GM19240 (cell line): Measurements from ENCODE around the gene RBBP5.
A peak's percentile ranks its signal among the peaks of the same experiment; 100 is the strongest.
"Not testable (repeated sequence)": the region's sequence is repeated elsewhere in the genome, so short reads cannot be mapped to it uniquely, and the experiment has no call there.

Experiments
- DNase-seq: peaks from one replicate; pipeline ENCODE4 v3.0.0; 2011; ENCODE audit warnings: low spot score; ENCODE audit not compliant: insufficient read length

RBBP5 gene, protein sequence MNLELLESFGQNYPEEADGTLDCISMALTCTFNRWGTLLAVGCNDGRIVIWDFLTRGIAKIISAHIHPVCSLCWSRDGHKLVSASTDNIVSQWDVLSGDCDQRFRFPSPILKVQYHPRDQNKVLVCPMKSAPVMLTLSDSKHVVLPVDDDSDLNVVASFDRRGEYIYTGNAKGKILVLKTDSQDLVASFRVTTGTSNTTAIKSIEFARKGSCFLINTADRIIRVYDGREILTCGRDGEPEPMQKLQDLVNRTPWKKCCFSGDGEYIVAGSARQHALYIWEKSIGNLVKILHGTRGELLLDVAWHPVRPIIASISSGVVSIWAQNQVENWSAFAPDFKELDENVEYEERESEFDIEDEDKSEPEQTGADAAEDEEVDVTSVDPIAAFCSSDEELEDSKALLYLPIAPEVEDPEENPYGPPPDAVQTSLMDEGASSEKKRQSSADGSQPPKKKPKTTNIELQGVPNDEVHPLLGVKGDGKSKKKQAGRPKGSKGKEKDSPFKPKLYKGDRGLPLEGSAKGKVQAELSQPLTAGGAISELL

DNA sequence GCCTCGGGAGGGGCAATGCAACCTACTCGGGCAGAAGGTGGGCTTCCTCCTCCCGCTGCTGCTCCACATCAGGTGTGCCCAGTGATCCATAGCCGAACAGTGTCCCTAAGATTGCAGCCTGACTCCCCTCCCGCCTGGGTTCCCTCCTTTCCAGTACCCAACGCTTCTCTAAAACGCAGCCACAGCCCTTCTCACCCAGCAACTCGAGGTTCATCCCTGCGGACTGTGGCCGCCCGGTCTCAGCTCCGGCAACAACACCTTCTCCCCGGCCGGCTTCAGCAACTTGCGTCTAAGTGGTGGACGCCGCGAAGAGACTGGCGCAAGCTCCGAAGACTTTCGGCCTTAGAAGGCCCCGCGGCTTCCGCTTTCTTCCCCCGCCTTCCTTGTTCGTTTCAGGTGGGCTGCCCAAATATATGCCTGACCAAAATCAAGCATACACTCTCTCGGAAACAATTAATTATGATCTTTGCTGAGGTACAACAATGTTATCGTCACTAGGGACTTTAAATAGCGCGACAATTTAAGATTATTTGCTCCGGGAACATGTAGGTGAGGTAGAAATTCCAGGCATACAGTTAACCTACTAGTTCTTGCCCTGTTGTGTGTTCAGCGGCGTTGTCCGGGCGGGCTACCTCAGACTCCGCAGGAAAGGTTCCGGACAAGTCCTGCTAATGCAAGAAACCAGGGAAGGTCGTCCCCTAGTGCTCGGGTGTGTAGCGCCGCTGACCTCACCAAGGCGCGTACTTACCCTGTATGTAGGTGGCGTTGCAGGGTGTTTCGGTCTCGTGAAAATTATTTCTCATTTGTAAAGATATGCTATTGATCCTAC lies at the start of gene RBBP5:
TSS of gene RBBP5 (minus strand) at position 319 of the 829 bp plus-strand sequence. CDS start at position 214, 105 bp downstream.
- DNase-seq, result peak; percentile 83

DNA sequence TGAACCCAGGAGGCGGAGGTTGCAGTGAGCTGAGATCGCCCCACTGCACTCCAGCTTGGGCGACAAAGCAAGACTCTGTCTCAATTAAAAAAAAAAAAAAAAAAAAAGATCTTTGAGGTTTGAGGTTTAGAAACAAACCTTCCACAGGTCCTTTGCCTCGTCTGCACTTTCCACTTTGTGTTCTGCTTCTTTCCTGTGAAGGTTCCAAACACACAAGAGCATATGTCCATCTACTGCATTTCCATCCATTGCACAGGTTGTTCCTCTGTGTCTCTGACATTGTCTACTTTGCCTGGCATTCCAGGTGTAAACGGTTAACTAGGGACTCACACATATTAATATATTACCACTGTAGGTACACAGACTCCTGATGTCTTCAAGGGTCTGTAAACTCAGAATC lies 49.6 kb upstream of the RBBP5 start:
- no peak for DNase-seq

DNA sequence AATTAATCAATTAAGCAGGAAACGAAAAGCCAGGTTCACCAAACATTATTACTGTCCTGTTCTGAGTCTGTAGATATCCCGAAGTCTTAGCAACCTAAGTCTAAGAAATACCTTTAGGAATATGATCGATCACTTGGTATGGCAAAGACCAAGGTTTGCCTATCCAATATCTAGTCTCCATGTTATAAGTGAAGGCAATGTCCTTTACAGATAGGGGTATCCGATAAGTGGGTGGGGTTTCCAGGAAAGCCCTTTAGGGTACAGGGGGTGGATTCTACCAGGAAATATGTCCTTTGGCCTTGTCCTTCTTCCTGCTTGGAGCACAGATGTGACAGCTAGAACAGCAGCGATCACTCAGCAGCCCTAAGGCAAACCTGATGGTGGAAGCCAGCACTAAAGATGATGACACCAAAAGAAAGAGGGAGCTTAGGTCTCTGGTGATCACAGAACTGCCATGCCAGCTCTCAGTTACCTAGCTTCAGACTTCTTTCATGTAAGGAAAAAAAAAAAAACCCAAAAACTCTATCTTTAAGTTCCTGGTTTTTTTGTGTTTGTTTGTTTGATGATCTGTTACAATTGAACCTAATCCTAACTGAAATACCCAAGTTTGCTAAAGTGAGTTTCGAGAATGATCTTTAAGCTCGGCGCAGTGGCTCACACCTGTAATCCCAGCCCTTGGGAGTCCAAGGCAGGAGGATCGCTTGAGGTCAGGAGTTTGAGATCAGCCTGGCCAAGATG lies 48.9 kb upstream of the RBBP5 start:
- DNase-seq, result no peak

DNA sequence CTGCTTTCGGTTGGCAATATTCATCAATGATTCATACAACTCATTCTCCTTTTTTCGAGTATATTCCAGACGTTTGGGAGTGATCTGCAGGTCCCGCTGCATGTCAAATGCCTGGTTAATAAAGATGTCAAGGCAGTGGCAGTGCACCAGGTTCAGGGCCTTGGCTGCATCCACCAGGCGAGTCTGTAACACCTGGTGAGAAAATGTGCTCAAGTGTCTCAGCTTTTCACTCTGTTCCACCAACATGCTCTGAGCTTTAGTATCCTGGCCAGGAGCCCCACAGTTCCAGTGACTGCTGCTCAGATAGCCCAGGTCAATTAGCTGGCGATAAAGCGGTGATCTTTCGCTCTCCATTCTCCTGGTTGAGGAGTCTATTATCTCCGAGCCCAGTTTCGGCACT lies 47.5 kb upstream of the RBBP5 start:
- no peak for DNase-seq

DNA sequence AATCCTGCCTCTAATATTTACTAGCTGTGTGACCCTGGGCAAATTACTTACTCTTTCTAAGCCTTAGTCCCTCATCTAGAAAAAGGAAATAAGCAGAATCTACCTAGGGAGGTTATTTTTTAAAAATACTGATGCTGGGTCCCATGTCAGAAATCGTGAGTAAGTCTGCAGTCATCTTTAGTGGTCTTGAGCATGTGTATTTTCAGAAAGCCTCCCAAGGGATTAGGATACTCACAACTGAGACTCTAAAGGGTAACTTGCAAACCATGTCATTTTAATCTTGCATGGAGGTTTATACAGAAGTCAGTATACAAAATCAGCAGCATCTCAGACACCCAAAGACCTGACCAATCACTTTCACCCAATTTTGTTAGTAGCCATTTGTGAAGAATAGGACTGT lies 46.5 kb upstream of the RBBP5 start:
- DNase-seq, result no peak

DNA sequence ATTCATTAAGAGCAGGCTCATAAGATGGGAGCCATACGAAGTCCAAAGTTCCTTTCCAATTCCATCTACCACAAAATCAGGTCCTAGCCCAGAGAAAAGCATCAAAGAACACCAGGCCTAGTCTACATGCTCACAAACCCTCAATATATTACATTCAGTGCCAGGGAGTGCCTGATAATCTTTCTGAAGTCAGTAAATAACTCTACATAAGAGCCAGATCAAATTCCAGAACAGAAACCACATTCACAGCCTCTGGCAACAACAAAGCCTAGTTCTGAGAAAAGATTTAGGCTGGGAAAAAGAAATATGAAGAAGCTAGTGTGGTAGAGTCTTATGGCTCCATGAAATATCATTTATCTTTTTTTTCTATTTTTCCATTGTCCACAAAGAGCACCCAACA lies 40.5 kb upstream of the RBBP5 start:
- no peak for DNase-seq

DNA sequence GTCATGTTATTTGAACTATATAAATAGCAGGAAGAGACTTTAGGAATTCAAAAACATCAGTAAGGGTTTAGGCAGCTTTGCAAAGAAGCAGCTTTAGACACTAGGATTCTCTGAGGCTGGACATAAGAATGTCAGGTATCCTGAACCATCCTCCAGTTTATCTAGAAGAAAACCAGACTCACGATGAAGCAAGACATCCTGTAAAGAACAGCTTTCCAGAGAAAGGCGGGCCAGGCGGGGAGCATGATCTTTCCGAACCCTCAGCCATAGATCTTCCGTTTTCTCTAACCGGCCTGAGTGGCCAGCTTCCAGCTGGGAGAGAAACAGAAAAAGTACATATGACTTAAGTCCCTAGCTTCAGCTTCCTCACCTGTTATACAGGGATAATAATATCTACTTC lies 39.3 kb upstream of the RBBP5 start:
- DNase-seq, result no peak

DNA sequence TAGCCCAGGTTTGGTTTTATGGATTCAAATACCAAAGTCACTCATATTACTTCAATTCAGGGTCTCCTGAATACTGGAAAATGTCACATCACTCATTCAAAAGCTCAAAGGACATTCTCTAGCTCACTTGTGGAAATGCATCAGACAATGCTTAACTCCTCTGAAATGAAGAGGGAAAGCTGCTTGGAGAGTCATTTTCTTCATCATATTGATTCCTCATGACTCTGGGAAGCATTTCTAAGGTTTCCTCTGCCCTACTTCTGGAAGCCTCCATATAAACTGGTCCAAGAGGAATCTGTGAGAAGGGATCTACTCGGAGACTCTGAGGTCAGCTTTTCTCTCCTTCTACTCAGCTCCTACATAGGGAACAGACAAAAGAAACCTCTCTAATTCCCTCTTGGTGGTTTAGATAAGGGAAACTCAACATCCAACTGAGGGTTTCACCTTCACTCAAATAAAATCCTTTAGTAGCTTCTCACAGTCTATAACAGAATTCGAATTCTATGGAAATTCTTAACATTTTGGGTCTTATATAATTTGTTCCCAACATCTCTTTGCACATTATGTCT lies 36.4 kb upstream of the RBBP5 start:
- no peak for DNase-seq

DNA sequence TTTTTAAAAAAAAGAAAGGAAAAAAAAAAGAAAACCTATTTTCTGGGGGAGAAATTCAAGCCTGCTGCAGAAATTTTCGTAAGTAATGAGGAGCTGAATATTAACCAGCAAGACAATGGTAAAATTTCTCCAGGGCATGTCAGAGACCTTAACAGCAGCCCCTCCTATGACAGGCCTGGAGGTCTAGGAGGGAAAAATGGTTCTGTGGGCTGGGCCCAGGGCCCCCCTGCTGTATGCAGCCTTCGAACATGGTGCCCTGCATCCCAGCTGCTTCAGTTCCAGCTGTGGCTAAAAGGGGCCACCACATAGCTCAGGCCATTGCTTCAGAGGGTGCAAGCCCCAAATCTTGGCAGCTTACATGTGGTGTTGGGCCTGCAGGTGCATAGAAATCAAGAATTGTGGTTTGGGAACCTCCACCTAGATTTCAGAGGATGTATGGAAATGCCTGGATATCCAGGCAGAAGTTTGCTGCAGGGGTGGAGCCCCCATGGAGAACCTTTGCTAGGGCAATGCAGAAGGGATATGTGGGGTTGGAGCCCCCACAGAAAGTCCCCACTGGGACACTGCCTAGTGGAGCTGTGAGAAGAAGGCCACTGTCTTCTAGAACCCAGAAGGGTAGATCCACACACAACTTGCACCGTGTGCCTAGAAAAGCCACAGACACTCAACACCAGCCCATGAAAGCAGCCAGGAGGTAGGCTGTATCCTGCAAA lies 34.0 kb upstream of the RBBP5 start:
- DNase-seq, result not testable (repeated sequence)

DNA sequence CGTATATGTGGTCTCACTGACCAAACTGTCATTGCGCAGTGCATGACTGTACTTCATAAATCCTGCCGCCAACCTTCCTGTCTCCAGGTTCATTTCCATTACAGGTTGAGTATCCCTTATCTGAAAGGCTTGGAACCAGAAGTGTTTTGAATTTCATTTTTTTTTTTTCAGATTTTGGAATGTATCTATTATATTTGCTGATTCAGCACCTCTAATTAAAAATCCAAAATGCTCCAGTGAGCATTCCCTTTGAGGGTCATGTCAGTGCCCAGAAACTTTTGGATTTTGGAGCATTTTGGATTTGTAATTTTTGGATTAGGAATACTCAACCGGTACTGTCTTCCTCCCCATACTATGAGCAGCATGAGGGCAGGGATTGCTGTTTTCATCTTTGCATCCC lies 30.7 kb upstream of the RBBP5 start:
- DNase-seq, result no peak

DNA sequence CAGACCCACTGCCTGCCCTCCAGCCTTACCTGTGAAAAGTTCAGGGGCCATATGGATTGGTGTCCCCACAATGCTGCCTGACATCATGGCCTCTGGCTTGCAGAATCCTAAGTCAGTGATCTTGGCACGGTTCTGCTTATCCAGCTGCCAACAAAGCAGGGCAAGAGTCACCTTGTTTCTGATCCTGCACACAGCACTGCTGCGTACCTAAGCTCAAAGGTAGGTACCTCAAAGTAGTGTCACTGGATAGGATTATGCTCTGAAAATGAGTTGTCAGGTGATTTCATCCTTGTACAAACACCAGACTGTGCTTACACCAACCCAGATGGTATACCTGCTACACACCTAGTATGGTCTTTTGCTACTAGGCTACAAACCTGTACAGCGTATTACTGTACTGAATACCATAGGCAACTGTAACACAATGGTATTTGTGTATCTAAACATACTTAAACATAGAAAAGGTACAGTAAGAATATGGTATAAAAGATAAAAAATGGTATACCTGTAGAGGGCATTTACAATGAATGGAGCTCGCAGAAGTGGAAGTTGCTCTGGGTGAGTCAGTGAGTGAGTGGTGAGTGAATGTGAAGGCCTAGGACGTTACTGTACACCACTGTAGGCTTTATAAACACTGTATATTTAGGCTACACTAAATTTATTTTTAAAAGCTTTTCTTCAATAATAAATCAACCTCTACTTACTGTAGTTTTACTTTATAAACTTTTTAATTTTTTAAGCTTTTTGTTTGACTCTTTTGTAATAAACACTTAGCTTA lies 29.1 kb upstream of the RBBP5 start:
- no peak for DNase-seq

DNA sequence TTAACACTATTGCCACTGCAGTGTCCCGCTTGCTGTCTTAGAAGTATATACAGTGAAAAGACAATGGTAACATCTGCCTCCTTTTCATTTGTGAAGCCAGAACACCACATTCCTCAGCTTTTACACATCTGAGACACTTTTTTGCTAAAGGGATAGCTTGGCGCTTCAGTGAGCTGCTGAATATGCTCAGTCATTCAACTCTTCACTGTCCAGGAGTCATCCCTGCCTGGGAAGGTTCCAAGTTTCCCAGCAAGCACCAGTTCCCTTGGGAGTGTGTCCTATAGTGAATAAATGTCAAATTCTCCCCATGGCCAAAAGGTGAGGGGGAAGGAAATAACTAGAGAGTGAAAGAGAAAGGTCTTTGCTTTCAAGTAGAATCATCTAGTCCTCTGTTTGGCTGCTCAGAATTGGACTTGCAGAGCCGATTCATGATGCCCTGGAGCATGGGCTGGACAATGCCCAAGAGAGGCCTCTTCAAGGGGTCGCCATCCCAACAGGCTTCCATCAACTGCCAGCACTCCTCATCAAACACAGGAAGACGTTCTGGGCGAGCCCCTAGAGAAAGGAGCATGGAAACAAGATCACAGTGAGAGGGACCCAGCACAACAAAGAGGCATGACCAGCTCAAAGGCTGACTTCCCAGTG lies 25.5 kb upstream of the RBBP5 start:
- no peak for DNase-seq

DNA sequence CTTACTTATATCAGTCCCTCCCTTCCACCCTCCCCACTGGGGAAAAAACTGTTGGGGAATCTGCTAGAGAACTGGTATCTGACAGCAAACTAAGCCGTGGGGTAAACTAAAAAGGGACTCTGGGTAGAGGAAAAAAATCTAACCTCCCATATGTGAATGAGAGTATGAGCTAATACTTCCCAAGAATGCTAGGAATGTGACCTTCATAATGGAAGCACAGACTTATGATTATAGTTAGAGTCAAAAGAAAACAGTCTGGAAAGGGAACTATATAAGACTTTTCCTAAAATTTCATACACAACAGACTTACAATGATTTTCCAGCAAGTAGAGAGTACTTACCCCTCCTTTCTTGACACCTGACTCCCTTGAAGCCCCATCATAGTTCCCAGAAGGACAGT lies 23.0 kb upstream of the RBBP5 start:
- DNase-seq, result no peak

DNA sequence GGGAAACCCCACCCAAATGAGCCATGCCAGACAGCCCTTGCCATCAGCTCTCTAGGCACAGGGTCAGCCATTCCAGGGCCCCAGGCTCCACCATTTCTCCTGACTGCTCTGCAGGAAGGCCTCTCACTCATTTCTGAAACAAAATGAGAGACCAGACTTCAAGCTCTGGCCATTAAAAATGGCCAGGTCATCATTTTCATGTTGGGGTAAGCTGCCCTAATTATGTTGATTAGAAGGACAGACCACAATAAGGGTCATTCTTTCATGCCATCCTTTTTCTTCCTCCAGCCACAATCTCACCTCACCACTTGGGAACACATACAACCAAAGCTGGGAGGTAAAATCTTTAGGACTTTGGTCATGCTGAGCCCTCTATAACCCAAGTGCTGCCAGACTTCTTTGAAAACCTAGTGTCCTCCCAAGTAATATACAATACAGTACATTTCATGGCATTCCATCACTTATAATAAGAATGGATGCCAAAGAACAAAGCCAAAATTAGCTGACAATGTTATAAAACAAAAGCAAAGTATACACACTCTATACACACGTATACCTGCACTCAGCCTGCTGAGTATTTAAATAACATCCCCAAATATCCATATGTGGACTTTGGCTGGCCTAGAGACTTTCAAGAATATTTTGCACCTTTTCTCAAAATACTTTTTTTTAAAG lies 22.4 kb upstream of the RBBP5 start:
- no peak for DNase-seq

DNA sequence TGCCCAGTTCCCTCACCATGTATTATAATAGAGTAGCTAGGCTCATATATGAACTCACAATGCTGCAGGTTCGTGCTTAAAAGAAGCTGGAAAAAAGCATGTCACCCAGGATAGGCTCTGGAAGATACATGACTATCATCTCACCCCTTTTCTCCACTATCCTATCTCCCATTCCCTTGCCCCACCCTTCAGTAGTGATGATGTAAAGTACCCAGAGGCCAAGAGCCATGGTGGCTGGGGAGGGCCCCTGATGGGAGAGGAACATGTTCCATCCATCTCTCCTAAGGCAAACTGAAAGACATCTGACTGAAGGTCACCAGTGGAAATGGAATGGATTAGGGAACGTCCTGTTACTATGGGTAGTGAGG lies 20.3 kb upstream of the RBBP5 start:
- no peak for DNase-seq

DNA sequence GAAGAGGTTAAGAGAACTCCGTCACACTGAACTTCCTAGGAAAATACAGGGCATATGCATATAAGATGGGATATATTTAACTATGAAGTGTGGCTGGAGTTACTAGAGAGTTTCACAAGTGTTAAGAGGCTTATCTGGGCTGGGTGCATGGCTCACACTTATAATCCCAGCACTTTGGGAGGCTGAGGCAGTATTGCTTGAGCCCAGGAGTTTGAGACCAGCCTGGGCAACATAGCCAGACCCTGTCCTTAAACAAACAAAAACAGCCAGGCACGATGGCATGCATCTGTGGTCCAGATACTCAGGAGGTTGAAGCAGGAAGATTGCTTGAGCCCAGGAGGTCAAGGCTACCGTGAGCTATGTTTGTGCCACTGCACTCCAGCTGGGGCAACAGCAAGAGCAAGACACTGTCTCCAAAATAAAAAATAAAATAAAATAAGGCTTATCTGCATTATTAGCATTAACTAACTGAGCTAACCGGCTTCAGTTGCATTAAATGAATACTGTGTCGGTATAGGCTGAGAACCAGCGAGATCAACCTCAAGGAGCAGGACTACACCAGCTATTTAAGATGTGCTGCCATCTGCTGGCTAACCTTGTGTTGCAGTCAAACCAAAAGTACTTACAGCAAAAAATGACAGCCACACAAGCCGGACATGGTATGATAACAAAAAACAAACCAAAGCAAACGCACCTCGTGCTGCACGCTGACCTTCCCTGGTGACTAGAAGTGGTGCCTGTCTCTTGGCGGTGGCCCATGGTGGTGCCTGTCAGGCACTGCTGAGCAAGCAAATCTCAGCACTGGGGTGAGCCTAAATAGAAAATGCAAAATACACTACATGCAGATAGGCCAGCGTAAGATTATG lies 19.7 kb upstream of the RBBP5 start:
- peak; percentile 62 for DNase-seq

DNA sequence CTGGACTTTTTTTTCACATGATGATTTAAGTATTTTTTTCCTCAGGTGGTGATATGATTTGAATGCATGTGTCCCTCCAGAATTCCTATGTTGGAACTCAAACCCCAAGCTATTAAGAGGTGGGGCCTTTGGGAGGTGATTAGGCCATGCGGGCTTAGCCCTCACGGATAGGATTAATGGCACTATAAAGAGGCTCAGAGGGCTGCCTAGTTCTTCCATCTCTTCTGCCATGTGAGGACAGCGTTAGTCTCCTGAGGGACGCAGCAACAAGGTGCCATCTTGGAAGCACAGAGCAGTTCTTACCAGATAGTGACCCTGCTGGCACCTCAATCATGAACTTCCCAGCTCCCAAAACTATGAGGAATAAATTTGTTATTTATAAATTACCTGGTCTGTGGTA lies 18.3 kb upstream of the RBBP5 start:
- no peak for DNase-seq

DNA sequence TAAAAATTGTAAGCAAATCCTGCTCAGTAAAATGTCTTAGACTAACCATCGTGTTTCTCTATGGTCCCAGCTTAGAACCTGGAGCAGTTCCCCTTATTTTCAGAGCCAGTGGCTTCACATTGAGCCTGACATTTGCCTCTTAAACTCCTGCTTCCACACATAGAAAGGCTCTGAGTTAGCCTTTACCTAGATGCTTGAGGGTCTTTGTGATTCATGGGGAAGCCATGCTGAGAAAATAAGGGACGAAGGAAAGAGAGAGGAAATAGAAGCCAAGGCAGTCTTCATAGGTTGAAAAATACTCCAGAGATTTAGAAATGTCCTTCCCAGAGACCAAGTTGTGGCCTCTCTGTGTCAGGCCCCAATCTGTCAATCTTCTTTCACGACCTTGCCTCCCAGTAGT lies 16.1 kb upstream of the RBBP5 start:
- DNase-seq, result no peak
